ENCODE measurements around the gene PARL.

- no peak for TF ChIP-seq CTCF (conservative IDR thresholded peaks at IDR 0.05; ENCODE audit: low read length)
- TF ChIP-seq EZH2phosphoT487 (IDR thresholded peaks at IDR 0.05; ENCODE audit: borderline replicate concordance) = no peak
These were observed 76.8 kb downstream of the PARL start for GRCh38 chr3:183807881-183808280.
